A549 (cell line): ENCODE data around the gene ATP8A1. TPM values are rescaled to one million over a fixed set of nuclear protein-coding genes. Genes with fewer than 3 reads are reported as not detected.

Experiments used
- ATAC-seq, 2 experiments: fragments of 200-7000 bp in 1 of 2; fragments of >200 bp in 1 of 2; cut with Nextera tagmentation in 1 of 2; cut with Tn5 transposase in 1 of 2; 3 replicates each; pipeline versions ENCODE4 v1.8.0 to v1.9.1; 2018 to 2020; ENCODE audit warnings: mild to moderate bottlenecking in 1 of 2, moderate library complexity in 1 of 2
- CTCF ChIA-PET: fragments of 300-600 bp; sonication (Branson Sonifier 250); formaldehyde crosslinking; extraction: SDS; loops from one replicate; lab custom pipeline; 2021; ENCODE audit warnings: antibody characterized with exemption, inconsistent platforms; lab: Yijun Ruan, JAX
- POLR2A ChIA-PET: fragments of 350-600 bp; formaldehyde crosslinking; extraction: SDS; loops from one replicate; lab custom pipeline; 2021; ENCODE audit warnings: antibody characterized with exemption, inconsistent platforms; lab: Yijun Ruan, JAX
- DNase-seq, 2 experiments: peaks; one replicate each; pipeline versions ENCODE4 v3.0.0 to v3.0.0-alpha.2; 2011 to 2016; ENCODE audit warnings: low read depth in 1 of 2, low spot score in 1 of 2
- FAIRE-seq: peaks from 2 replicates; lab custom pipeline; 2011; peaks lifted over from hg19 to GRCh38; lab: Jason Lieb, UNC
- H3K27ac ChIP-seq, 2 experiments: fragments of >200 bp; sonication (Bioruptor Twin); formaldehyde crosslinking; 3 replicates each; pipeline ENCODE4 v1.5.1; 2016 to 2017
- H3K4me1 ChIP-seq: fragments of >200 bp; sonication (Bioruptor Twin); formaldehyde crosslinking; 3 replicates; pipeline ENCODE4 v1.6.1; 2016
- H3K4me2 ChIP-seq: fragments of >200 bp; sonication (Bioruptor Twin); formaldehyde crosslinking; 3 replicates; pipeline ENCODE4 v1.6.1; 2016
- H3K4me3 ChIP-seq: fragments of >200 bp; sonication (Bioruptor Twin); formaldehyde crosslinking; 3 replicates; pipeline ENCODE4 v1.5.1; 2016
- H3K9me3 ChIP-seq: fragments of >200 bp; sonication (Bioruptor Twin); formaldehyde crosslinking; 3 replicates; pipeline ENCODE4 v1.6.1; 2016
- CBX2 ChIP-seq: fragments of 200-600 bp; sonication (generic); IDR thresholded peaks from 2 replicates; pipeline ENCODE4 v1.6.1; 2016; ENCODE audit warnings: low read depth, mild to moderate bottlenecking, borderline replicate concordance
- CHD2 ChIP-seq: fragments of 150-350 bp; IDR thresholded peaks from 2 replicates; pipeline ENCODE4 v1.6.1; 2014; ENCODE audit warnings: low read length; ENCODE audit not compliant: partially characterized antibody
- CHD4 ChIP-seq: fragments of 200-600 bp; sonication (generic); IDR thresholded peaks from 2 replicates; pipeline ENCODE4 v1.6.1; 2016; ENCODE audit warnings: antibody characterized with exemption, mild to moderate bottlenecking, borderline replicate concordance
- EHMT2 ChIP-seq: fragments of 200-600 bp; sonication (generic); IDR thresholded peaks from 2 replicates; pipeline ENCODE4 v1.6.1; 2016; ENCODE audit warnings: antibody characterized with exemption, low read depth, mild to moderate bottlenecking, moderate library complexity
- ESRRA ChIP-seq: fragments of 150-350 bp; IDR thresholded peaks from 2 replicates; pipeline ENCODE4 v1.6.1; 2014; ENCODE audit warnings: mild to moderate bottlenecking, low read length, borderline replicate concordance
- FOSB ChIP-seq: fragments of 250-450 bp; sonication (Bioruptor Pico); IDR thresholded peaks from 2 replicates; pipeline ENCODE4 v1.5.0; 2020; ENCODE audit warnings: mild to moderate bottlenecking, moderate library complexity
- FOXS1 ChIP-seq: fragments of 250-450 bp; sonication (Bioruptor Pico); IDR thresholded peaks from 2 replicates; pipeline ENCODE4 v1.5.0; 2020; ENCODE audit warnings: mild to moderate bottlenecking, moderate library complexity
- GATA3 ChIP-seq: IDR thresholded peaks from 2 replicates; pipeline ENCODE4 v1.6.1; 2012; ENCODE audit warnings: borderline replicate concordance
- HEYL ChIP-seq: fragments of 250-450 bp; sonication (Bioruptor Pico); IDR thresholded peaks from 2 replicates; pipeline ENCODE4 v1.8.0; 2021; ENCODE audit warnings: mild to moderate bottlenecking, moderate library complexity
- HOXB13 ChIP-seq: fragments of 250-450 bp; sonication (Bioruptor Pico); IDR thresholded peaks from 2 replicates; pipeline ENCODE4 v1.5.0; 2020; ENCODE audit warnings: low read depth, mild to moderate bottlenecking, moderate library complexity
- KDM1A ChIP-seq: fragments of 200-600 bp; sonication (generic); IDR thresholded peaks from 2 replicates; pipeline ENCODE4 v1.6.1; 2016; ENCODE audit warnings: low read depth, mild to moderate bottlenecking
- MAFK ChIP-seq: fragments of 450-650 bp; IDR thresholded peaks from 2 replicates; pipeline ENCODE4 v1.6.1; 2014; ENCODE audit not compliant: partially characterized antibody
- MAX ChIP-seq: IDR thresholded peaks from 2 replicates; pipeline ENCODE4 v1.6.1; 2012
- MAZ ChIP-seq: fragments of 150-350 bp; IDR thresholded peaks from 2 replicates; pipeline ENCODE4 v1.6.1; 2014; ENCODE audit warnings: antibody characterized with exemption, low read depth, low read length, borderline replicate concordance
- POLR2A ChIP-seq: IDR thresholded peaks from 2 replicates; pipeline ENCODE4 v1.6.1; 2012; ENCODE audit warnings: mild to moderate bottlenecking, low read length
- RAD21 ChIP-seq, 2 experiments: fragments of >200 bp in 1 of 2; sonication (Bioruptor Twin) in 1 of 2; formaldehyde crosslinking in 1 of 2; IDR thresholded peaks in 1 of 2; conservative IDR thresholded peaks in 1 of 2; 2 replicates in 1 of 2; 3 replicates in 1 of 2; pipeline ENCODE4 v1.6.1; 2012 to 2018; ENCODE audit warnings: inconsistent platforms in 1 of 2
- RARB ChIP-seq: fragments of 250-450 bp; sonication (Bioruptor Pico); IDR thresholded peaks from 2 replicates; pipeline ENCODE4 v1.8.0; 2021; ENCODE audit warnings: mild to moderate bottlenecking, moderate library complexity
- RNF2 ChIP-seq: fragments of 200-600 bp; sonication (generic); IDR thresholded peaks from 2 replicates; pipeline ENCODE4 v1.6.1; 2016; ENCODE audit warnings: low read depth, mild to moderate bottlenecking, antibody characterized with exemption, moderate library complexity, borderline replicate concordance
- TP53 ChIP-seq: fragments of 250-450 bp; sonication (Bioruptor Pico); IDR thresholded peaks from 2 replicates; pipeline ENCODE4 v1.5.0; 2021; ENCODE audit warnings: mild to moderate bottlenecking, moderate library complexity
- ZC3H11A ChIP-seq: fragments of 450-650 bp; IDR thresholded peaks from 2 replicates; pipeline ENCODE4 v1.6.1; 2014; ENCODE audit warnings: antibody characterized with exemption, mild to moderate bottlenecking
- ZFP36 ChIP-seq: fragments of 450-650 bp; IDR thresholded peaks from 2 replicates; pipeline ENCODE4 v1.6.1; 2014; ENCODE audit warnings: borderline replicate concordance; ENCODE audit not compliant: partially characterized antibody
- ZSCAN20 ChIP-seq: fragments of 250-450 bp; sonication (Bioruptor Pico); IDR thresholded peaks from 2 replicates; pipeline ENCODE4 v1.8.0; 2022; ENCODE audit warnings: mild to moderate bottlenecking, moderate library complexity
- WGBS: methylation state at CpG from one replicate; pipeline ENCODE4 v1.1.6; 2017; ENCODE audit errors: missing lambda C conversion rate; 5-methylcytosine and 5-hydroxymethylcytosine counted together
- polyA plus RNA-seq, 4 experiments: library from polyadenylated mRNA; depleted of rRNA in 3 of 4; stranded (reverse); fragments of >200 nt; fragmentation: RNase III in 1 of 4; extraction: RNeasy Plus Mini Kit Qiagen cat#74134 plus additional on column Dnase treatment in 1 of 4; gene quantifications; 2 replicates in 3 of 4; 3 replicates in 1 of 4; pipeline ENCODE4 v1.2.3, GENCODE V29; 2011 to 2017
- TF ChIP-seq, protein P1 (sequence below): IDR thresholded peaks from 2 replicates; pipeline ENCODE4 v1.6.1; 2012; ENCODE audit warnings: low read depth, borderline replicate concordance
- TF ChIP-seq, protein P2 (sequence below): fragments of 150-350 bp; IDR thresholded peaks from 2 replicates; pipeline ENCODE4 v1.6.1; 2014; ENCODE audit warnings: low read depth, mild to moderate bottlenecking, low read length
- TF ChIP-seq, protein P3 (sequence below): fragments of 250-450 bp; sonication (Bioruptor Pico); IDR thresholded peaks from 2 replicates; pipeline ENCODE4 v1.5.0; 2021; ENCODE audit warnings: mild to moderate bottlenecking, moderate library complexity, borderline replicate concordance
- TF ChIP-seq, protein P4 (sequence below): fragments of >200 bp; sonication (Bioruptor Twin); formaldehyde crosslinking; IDR thresholded peaks from 3 replicates; pipeline ENCODE4 v1.6.1; 2016

The ATP8A1 gene
- polyA plus RNA-seq, 2 of the 4 experiments (the other 2 are of a cell fraction), result 0.06 to 0.25 TPM

DNA sequence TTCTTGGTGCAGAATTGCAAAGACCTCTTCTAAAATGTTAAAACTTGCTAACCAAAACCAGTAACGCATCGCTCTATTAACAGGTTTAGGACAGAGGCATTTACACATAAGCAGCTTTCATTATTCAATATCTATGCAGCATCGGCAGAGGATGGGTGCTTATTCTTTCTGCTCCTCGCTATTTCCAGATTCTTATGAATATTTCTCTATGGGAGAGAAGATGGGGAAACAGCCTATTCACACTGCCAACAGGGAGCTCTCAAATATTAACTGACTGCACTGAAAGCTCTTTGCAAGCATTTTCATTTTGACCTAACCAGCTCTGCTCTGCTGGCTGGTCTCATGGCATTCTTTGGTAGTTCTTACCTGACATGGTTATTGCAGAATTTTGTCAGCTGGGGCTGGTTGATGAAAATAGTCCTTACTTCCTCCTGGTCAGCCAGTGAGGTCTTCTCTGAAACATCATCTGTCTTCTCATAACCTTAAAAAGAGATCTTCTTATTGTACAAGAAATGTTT, 30.2 kb downstream of the ATP8A1 start:
- no peaks in the 10 kb centered on the region for H3K4me1 ChIP-seq
- no peak overlapping the region for H3K27ac ChIP-seq
- ATAC-seq (no peak), DNase-seq (no peak), FAIRE-seq (no peak)
- TF ChIP-seq, protein P1, sequence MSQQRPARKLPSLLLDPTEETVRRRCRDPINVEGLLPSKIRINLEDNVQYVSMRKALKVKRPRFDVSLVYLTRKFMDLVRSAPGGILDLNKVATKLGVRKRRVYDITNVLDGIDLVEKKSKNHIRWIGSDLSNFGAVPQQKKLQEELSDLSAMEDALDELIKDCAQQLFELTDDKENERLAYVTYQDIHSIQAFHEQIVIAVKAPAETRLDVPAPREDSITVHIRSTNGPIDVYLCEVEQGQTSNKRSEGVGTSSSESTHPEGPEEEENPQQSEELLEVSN, result no peak
- no peak for TF ChIP-seq RARB (CRISPR knock-in tag)
- no peak for TF ChIP-seq RNF2
- no peak for TF ChIP-seq RAD21 (conservative IDR thresholded peaks at IDR 0.05 in 1 of 2, IDR thresholded peaks at IDR 0.05 in 1 of 2)
- no peak for TF ChIP-seq EHMT2
- TF ChIP-seq HOXB13 (CRISPR knock-in tag), result no peak
- no peak for TF ChIP-seq GATA3
- H3K9me3 ChIP-seq, result no peaks in the 10 kb centered on the region
- 45% methylated on average over 4 of the region's 4 CpGs for WGBS
- no peak overlapping the region for H3K4me2 ChIP-seq
- H3K4me3 ChIP-seq, result no peak overlapping the region
- POLR2A ChIA-PET, result no interaction called here
- CTCF ChIA-PET, result no interaction called here

DNA sequence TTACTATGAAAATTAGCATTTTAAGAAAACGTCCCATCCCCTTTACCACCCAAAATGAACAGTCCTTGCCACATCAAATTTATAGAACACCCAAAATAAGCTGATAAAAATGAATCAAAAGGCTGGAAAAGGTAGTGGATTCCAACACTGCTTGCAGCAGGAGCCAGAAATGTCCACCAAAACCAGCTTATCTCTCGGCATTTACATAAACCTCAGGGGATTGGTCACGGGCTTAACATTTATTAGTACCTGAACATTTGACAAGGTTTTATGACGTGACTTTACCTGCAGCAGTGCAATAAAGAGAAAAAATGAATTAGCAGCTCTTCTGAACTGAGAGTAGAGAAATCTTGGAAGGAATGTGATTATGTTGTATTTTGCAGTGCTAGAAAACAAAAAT, 31.6 kb downstream of the ATP8A1 start:
- Histone ChIP-seq H3K4me2 (no peak overlapping the region), H3K27ac (no peak overlapping the region), H3K9me3 (no peaks in the 10 kb centered on the region), H3K4me3 (no peak overlapping the region), H3K4me1 (no peaks in the 10 kb centered on the region)
- ChIA-PET CTCF (no interaction called here), POLR2A (no interaction called here)
- FAIRE-seq, result no peak
- no peak for ATAC-seq
- no peak for TF ChIP-seq RAD21 (conservative IDR thresholded peaks at IDR 0.05 in 1 of 2, IDR thresholded peaks at IDR 0.05 in 1 of 2)
- TF ChIP-seq ZFP36, result no peak
- TF ChIP-seq CHD4, result no peak
- TF ChIP-seq, protein P1, result no peak
- no peak for TF ChIP-seq CHD2
- no peak for TF ChIP-seq HEYL (CRISPR knock-in tag)
- TF ChIP-seq RARB (CRISPR knock-in tag), result no peak
- TF ChIP-seq, protein P2, sequence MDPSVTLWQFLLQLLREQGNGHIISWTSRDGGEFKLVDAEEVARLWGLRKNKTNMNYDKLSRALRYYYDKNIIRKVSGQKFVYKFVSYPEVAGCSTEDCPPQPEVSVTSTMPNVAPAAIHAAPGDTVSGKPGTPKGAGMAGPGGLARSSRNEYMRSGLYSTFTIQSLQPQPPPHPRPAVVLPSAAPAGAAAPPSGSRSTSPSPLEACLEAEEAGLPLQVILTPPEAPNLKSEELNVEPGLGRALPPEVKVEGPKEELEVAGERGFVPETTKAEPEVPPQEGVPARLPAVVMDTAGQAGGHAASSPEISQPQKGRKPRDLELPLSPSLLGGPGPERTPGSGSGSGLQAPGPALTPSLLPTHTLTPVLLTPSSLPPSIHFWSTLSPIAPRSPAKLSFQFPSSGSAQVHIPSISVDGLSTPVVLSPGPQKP, result no peak
- no peak for TF ChIP-seq TP53
- TF ChIP-seq FOXS1 (CRISPR knock-in tag), result no peak
- no peak for TF ChIP-seq CBX2
- no peak for TF ChIP-seq ZC3H11A
- TF ChIP-seq POLR2A, result no peak
- TF ChIP-seq ZSCAN20 (CRISPR knock-in tag), result no peak
- no peak for TF ChIP-seq MAZ
- 13% methylated on average over 4 of the region's 4 CpGs for WGBS
- DNase-seq, result no peak

GRCh38 chr4:42624551-42624950, 32.4 kb downstream of the ATP8A1 start:
- FAIRE-seq (no peak), ATAC-seq (no peak), DNase-seq (no peak)
- 21% methylated on average over 3 of the region's 3 CpGs for WGBS
- no peak overlapping the region for H3K27ac ChIP-seq
- ChIA-PET POLR2A (no interaction called here), CTCF (no interaction called here)
- no peak overlapping the region for H3K4me3 ChIP-seq
- H3K4me2 ChIP-seq, result no peak overlapping the region
- H3K4me1 ChIP-seq, result no peaks in the 10 kb centered on the region
- no peaks in the 10 kb centered on the region for H3K9me3 ChIP-seq
- TF ChIP-seq KDM1A (no peak), EHMT2 (no peak), HOXB13 (CRISPR knock-in tag) (no peak), ZC3H11A (no peak), ESRRA (no peak), MAX (no peak), RNF2 (no peak), FOSB (CRISPR knock-in tag) (no peak), MAFK (no peak)
- TF ChIP-seq, protein P3, sequence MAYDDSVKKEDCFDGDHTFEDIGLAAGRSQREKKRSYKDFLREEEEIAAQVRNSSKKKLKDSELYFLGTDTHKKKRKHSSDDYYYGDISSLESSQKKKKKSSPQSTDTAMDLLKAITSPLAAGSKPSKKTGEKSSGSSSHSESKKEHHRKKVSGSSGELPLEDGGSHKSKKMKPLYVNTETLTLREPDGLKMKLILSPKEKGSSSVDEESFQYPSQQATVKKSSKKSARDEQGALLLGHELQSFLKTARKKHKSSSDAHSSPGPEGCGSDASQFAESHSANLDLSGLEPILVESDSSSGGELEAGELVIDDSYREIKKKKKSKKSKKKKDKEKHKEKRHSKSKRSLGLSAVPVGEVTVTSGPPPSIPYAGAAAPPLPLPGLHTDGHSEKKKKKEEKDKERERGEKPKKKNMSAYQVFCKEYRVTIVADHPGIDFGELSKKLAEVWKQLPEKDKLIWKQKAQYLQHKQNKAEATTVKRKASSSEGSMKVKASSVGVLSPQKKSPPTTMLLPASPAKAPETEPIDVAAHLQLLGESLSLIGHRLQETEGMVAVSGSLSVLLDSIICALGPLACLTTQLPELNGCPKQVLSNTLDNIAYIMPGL (CRISPR knock-in tag), result no peak
- TF ChIP-seq, protein P2, result no peak
- TF ChIP-seq, protein P4, sequence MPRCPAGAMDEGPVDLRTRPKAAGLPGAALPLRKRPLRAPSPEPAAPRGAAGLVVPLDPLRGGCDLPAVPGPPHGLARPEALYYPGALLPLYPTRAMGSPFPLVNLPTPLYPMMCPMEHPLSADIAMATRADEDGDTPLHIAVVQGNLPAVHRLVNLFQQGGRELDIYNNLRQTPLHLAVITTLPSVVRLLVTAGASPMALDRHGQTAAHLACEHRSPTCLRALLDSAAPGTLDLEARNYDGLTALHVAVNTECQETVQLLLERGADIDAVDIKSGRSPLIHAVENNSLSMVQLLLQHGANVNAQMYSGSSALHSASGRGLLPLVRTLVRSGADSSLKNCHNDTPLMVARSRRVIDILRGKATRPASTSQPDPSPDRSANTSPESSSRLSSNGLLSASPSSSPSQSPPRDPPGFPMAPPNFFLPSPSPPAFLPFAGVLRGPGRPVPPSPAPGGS, result no peak
